Germinal center (tissue), 1 donor: Measurements from ENCODE around the gene ITPR2.
A peak's percentile ranks its signal among the peaks of the same experiment; 100 is the strongest.
"Not testable (repeated sequence)": the region's sequence is repeated elsewhere in the genome, so short reads cannot be mapped to it uniquely, and the experiment has no call there.

Source experiments
- DNase-seq: peaks from one replicate; pipeline ENCODE4 v3.0.0; 2012; ENCODE audit warnings: mixed read lengths, low spot score

Gene ITPR2

DNA sequence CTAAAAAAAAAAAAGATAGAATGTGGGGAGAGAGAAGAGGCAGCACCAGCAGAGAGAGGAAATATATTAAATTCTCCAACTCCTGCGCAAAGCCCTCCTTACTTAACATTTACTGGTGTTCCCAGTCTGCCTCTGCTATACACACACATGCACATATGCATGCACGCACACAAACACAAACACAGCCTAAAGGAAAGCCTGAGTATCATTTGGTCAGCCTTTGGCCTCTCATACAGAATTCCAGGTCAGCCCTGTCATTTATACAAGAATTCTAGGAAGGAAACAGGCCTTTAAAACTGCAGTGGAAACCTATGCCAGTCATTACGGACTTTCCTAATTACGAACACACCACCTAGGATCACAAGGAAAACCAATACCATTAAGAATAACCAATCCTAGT, 269.4 kb downstream of the ITPR2 start:
- no peak for DNase-seq

DNA sequence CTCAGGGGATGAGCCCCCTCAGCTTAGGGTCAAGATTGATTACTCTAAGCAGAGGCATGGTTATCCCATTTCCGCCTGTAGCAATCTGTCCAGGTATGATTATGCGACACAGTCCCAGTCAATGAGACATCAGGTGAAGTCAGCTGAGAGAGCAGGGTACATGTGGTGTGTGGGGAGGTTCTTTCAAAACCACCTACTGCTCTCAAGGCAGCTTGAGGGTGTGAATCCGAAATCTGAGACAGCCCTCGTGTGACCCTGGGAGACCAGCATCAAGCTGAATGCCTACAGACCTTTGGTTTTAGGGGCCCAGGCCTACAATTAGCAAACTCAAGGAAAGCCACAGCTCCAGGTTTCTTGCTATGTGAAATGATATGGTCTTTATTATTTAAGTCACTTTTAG, 275.7 kb downstream of the ITPR2 start:
- DNase-seq: no peak

DNA sequence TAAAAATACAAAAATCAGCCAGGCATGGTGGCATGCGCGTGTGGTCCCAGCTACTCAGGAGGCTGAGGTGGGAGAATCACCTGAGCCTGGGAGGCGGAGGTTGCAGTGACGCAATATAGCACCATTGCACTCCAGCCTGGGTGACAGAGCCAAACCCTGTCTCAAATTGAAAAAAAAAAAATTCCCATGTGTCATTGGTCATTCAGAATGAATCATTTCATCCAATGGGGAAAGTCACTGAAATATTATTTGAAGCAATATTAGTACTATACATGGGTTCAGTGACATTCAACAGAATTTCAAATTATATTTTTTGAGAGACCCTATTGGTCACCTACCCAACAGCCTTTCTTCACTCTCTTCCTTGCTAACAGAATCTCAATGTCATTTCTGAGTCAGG, 276.1 kb downstream of the ITPR2 start:
- DNase-seq: no peak

DNA sequence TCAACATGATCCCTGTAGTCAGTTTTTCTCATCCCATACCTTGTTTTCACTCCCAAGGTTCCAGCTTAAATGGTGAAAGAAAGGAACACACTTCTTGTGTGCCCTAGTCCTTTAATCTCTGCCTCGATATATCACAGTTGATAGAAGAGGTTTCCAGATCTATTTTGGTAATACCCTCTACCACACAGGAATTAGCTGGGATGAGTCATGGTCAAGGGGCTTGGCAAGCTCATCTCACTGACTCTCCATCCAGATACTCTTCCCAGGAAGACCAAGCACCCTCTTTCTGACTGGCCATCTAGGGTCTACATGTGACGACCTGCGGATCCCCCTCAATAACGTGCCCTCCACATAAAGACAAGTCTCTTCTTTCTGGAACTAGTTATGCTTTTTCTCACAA, 277.9 kb downstream of the ITPR2 start:
- no peak for DNase-seq

DNA sequence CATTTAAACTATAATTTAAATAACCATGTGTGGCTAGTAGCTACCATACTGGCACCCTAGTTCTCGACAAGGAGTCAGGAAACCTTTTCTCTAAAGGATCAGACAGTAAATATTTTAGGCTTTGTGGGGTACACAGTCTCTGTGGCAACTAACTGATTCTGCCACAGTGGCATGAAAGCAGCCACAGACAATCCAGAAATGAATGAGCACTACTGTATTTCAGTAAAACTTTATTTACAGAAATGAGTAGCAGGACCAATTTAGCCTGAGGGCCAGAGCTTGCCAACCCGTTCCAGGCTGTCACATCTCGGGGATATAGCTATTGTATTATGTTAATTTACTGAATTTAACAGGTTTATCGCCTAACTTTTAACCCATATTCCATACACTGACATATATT, 278.7 kb downstream of the ITPR2 start:
- DNase-seq: no peak

DNA sequence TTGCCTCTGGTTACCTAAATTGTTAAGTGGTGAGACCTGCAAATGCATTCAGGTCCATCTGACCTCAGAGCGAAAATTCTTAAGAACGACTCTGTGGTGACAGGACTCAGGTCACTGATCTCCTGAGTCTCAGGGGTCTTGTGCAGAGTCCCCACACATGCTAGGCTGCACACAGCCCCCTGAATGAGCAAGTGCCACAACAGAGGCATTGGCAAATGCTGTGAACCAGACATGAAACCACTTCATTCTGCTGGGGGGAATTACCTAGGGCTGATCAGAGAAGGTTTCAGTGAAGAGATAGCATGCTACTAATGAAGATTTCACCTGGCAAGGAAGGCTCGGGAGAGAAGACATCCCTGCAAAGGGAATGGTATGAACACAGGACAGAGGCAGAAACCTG, 281.6 kb downstream of the ITPR2 start:
- DNase-seq: no peak

DNA sequence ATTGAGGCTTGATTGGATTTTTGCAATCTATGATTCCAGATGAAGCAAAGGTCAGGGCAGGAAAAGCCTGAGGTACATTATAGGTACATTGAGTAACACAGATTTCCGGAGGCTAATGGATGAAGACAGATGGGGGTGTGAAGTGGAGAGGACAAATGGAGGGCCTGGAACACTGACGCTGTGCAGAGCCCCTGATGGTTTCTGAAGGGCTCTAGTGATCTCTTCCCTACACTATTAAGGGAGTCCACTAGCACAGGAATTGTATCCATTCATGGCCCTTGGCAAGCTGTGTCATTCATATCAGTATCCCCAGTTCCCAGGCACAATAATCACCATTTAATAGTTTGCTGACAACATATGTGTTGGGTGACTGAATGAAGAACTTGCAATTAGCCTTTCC, 284.8 kb downstream of the ITPR2 start:
- no peak for DNase-seq

DNA sequence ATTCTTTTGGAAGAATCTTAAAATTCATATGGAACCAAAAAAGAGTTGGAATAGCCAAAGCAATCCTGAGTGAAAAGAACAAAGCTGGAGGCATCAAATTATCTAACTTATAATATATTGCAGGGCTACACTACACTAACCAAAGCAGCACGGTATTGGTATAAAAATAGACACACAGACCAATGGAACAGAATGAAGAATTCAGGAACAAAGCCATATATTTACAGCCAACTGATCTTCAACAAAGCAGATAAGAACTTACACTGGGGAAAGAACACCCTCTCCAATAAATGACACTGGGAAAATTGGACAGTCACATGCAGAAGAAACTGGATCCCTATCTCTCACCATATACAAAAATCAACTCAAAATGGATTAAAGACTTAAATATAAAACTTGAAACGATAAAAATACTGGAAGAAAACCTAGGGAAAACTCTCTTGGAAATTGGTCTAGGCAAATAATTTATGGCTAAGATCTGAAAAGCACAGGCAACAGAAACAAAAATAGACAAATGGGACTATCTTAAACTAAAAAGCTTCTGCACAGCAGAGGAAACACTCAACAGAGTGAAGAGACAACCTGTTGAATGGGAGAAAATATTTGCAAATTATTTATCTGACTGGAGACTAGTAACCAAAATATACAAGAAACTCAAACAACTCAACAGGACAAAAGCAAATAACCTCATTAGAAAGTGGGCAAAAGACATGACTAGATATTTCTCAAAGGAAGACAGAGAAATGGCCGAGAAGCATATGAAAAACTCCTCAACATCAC, 286.3 kb downstream of the ITPR2 start:
- no peak for DNase-seq

DNA sequence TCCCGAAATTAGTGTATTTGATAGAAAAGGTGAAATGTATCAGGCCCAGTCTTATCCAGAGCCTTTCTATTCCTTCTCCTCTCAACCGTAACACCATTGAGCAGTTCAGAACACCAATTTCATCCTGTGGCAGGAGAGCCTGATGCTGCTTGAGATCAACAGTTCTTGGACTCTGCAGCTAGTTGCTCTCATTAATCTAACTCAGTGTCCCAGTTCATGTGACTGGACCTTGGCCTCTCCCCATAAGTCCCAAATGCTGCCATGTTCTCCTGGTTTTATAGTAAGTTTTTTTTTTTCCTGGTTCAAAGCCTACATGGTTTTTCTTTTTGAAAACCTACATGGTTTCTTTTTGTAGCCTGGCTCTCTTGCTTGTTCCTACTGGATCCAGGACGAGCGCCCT, 293.9 kb downstream of the ITPR2 start:
- DNase-seq: no peak

DNA sequence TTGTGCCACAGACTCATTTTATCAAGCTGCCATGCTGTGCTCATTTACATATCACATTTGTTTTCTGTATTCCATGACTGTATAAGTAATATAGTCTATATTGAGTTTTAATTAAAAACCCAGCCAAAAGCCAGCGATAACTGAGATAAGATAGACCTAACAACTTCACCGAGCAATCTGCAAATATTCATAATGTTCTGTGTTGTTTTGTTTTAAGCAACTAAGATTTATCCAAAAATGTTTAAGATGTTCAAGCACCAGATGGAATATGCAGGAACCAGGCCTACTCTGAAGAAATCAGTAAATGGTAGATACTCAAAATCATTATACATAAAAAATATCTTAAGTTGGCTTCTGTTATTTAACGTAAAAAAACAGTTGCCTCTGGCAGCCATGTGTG, 295.3 kb downstream of the ITPR2 start:
- no peak for DNase-seq

DNA sequence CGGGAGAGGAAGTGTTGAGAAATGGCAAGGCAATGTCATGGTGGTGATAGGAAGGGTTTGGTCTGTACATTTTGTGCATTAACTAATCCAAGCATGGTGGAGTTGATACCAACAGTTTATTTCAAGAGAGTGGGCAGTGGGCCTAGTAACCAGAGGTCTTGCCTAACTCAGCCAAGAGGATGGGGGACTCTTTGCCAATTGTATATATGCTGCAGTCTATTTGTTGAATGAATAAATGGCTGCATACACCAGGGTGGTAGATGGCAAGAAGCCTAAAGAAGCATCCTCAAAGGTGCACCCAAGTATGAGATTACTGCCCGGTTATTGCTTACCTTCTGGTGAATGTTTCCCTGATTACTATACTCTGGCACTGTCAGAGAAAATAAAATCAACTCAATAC, 295.9 kb downstream of the ITPR2 start:
- DNase-seq: no peak

DNA sequence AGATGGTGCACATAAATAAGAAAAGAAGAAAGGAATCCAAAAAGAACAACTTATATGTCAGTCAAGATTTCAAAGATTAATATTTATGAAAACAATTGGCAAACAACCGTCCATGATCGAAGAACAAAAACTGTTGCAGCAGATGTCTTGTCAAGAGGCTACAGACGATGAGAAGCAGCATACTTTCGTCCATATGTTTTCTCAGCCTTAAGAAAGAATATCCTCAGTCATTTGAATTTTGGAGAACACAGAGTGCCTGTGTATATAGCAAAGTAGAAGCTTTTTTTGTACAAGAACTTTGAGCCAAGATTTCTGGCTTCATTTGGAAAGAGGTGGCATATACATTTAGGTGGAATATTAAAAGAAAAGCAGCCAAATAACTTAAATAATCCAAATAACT, 297.2 kb downstream of the ITPR2 start:
- DNase-seq: no peak

DNA sequence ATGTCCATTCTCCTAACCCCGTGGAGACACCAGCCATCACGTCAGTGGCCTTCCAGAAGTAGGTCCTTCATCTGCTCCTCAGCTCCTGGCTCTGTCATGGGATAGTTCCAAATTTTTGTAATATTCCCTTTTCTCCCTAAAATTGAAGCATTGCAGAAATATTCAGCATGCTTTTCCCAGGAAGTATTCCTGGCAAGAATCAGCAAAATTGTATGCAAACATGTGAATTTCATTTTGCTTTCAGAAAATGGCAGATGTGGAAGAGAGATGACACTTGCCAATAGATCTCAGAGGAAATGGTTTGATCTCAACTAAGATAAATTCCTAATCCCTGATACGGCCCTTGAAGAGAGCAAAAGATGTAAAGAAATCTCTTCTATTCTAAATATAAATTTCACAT, 298.9 kb downstream of the ITPR2 start:
- no peak for DNase-seq

DNA sequence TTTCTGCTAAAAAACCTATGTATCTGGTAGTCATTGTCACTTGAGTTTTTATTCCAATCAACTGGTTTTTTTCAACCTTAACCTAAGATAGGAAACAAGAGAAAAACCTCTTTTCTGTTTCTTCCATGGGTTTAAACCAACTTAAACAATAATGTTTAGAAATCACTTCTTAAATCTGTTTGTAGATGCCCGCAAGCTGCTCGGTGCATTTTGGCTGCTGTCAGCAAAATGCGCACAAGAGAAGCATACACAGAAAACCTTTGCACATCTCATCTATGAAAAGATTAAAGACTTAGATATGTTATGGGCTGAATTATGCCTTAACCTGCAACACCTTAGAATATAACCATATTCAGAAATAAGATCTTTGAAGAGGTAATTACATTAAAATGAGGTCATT, 299.8 kb downstream of the ITPR2 start:
- no peak for DNase-seq

DNA sequence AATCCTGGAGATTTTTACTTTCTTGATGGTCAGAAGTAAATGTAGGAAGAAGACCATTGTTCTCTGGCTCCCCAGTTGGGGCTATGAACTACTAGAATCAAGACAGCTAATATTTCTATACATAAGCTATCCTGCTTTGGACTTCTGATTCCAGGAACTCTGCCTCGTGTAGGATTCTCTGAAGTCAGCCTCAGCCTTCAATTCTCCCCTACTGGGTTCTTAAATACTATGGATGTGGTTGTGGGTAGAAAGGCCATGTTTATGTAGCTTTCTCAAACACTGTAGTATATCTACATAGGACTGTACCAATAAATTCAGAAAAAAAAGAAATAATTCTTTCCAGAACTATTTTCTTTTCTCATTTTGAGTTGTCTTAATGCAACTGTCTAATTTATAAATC, 302.5 kb downstream of the ITPR2 start:
- no peak for DNase-seq

DNA sequence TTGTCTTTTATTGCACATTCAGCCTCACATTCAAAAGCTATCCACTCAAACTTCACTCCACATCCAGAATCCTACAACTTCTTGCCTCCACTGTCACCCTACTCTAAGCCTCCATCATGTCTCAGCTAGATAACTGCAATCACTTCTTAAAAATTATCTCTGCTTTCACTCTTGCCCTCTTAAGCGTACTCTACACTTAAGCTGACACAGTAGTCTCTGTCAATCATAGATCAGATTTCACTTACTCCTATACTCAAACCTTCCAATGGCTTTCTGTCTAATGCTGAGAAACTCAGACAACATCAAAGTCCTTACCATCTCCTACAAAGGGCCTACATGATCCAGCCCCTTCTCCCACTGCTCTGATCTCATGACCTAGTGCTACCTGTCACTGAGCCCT, 304.1 kb downstream of the ITPR2 start:
- DNase-seq: no peak

DNA sequence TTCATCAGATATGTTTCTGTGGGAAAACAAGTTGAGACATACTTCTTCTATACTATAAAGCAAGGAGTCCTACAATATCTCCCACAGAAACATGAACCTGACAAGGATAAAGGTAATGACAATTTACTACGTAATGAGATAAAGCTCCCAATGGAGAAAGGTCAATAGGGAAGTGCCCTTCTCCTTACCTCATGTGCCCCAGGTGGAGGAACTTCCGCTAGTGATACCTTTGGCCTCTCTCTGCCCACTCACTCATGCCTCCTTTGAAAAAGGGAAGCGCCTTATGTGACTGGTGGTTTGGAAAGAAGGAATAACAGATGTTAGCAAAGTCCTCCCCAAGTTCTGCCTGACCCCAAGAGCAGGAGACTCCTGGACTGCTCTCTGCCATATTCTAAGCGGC, 305.3 kb downstream of the ITPR2 start:
- no peak for DNase-seq

DNA sequence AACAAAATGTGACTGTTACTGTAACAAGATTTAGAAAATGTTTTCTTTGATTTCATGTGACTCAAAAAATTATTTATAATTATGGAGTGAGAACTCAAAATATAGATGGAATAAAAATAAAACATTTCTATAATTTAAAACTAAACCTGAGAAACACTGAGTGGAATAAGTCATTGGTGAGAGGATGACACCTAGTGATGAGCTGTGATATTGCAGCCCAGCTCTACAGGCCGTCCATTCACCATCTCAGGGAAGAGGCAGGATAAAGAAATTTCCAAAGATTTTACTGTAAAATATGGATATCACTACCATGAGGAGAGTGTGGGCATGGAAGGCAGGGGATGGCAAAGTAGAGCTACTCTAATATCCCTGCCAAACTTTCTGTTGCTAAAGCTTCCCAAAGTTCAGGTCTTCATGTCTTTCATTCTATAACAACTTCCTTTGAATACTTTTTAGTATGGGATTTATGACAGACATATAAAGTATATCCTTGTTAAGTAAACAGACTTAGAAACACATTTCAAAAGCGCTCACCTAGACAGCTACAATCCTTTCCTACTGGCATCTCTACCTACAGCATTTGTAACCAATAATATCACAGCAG, 308.0 kb downstream of the ITPR2 start:
- DNase-seq: peak; percentile 26

DNA sequence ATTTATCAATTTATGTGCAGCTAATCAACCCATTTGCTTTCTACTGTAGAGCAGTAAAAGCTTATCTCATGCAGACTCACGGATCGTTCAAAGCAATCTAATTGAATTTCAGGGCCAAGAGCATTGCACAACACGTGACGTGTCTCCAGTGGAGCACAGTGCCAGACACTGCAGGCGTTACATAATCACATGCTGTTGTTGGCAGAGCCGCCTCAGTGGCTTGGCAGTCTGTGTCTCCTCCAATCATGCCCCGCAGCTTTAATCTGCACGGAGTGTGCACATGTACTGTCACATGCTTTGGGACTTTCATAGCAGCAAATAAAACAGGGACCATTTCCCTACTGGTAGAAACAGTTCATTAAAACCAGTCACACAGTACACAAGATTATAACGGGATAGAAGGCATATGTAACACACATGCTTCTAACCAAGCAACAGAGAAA, 309.3 kb downstream of the ITPR2 start:
- DNase-seq: no peak

DNA sequence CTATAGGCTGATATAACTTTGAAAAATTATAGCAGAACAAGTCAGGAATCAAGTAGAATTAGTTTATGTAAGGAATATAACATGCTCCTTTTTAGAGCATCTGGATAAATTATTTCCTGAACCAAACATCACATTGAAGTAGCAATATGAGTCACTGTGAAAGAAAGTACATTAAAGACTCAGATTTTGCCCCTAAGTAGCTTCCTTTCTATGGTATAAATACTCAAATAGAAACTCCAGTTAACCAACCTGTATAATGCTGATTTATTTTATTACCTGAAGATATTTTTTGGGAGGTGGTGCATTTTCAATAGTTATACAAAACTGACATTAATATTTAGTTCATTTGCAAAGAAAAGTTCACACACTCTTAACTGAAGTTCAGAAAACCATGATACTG, 312.1 kb downstream of the ITPR2 start:
- DNase-seq: no peak

DNA sequence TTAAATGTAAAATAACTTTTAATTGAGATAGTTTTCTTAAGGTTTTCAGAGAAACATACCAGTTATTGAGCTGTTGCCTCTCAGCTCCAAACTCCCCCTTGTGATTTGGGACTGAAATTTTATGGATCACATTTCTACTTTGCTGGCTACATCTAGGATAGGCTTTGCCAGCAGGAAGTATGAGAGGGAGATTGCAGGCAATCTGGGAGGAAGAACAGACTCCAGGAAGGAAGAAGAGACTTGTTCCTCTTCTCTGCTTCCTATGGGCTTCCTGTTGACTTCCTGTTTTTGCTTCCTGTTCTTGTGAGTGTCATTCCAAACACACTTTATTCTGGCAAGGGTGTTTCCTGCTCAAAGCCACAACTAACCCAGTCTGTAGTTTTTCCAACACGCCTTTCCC, 312.9 kb downstream of the ITPR2 start:
- no peak for DNase-seq

DNA sequence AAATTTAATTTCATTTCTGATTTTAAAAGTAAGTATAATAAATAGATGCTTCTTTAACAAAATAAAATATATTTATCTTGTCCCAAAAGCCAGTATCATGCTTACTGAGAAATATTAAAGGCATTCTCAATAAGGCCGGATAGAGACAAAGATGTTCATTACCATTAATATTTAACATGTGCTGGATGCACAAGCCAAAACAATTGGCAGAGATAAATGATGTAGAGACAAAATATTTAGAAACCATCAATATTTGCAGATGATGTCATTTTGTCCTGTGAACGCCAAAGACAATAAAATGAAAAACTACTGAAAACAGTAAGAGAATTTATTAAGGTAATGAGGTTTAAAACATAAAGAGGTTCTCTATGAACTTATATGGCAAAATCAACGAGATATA, 313.5 kb downstream of the ITPR2 start:
- no peak for DNase-seq

DNA sequence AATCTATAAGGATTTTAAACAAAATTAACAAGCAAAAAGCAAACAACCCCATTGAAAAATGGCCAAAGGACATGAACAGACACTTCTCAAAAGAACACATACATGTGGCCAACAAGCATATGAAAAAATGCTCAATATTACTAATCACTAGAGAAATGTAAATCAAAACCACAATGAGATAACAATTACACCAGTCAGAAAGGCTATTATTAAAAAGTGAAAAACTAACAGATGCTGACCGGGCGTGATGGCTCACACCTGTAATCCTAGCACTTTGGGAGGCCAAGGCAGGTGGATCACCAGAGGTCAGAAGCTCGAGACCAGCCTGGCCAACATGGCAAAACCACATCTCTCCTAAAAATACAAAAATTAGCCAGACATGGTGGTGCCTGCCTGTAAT, 315.7 kb downstream of the ITPR2 start:
- not testable (repeated sequence) for DNase-seq

DNA sequence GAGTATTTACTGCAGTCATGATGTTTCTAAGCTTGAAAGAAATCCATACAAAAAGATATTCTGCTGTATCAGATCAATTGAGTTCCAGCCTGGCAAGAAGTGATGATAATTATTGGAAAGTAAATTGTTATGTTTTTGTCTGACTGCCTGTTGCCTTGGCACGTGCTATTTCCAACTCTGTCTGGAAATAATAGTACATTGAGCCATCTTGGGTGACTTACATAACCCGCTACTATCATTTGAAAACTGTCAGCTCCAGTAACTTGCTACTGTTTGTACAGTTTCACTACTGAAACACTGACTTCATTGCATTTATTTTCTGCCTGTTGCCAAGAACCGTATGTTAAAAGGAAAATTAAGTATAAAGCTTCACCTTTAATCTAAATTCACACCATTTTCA, 318.6 kb downstream of the ITPR2 start:
- DNase-seq: no peak
